NCI-H2196 treated with DMSO at 0.1 percent for 48 hours (cell line): ENCODE results near the gene NHLH2.

Experiments used
- DNase-seq: peaks from one replicate; lab custom pipeline; 2025; ENCODE audit not compliant: unreplicated experiment; lab: John Stamatoyannopoulos, UW

The NHLH2 gene

DNA sequence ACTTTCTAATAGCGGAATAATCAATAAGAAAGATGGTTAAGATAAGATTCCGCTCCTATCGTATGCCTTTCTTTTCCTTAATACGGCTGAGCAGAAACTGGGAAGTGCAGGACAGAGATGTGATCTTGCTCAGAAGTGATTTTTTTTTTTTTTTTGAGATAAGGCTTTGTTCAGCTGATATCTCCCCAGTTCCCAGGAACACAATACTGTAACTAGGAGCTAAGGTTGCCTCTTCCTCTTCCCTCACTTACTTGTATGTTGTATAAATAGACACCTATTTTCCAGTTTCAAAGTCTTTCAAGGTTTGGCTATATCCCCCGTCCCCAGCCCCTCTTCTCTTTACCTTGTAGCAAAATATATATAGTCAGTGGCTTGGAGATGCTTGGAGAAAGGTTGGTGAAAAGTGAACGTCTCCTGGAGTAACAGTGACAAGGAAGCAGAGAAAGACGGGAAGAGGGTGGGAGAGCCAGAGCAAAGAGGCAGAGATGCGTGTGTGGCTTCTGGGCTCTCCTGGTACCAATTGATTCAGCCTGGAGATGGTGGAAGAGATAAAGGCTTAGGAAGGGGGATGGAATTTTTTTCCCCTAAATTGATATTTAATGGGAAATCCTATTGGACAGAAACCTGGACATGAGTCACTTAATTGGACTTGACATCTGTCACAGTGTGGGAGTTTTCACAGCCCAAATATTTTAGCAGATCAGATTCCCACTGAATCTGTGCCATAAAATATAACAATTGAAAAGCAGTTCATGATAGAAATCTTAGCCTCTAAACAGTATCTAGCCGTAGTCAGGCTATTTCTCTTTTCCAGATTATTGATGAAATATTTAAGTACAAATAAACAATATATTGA lies at the start of gene NHLH2:
Gene NHLH2 (minus strand): TSS at position 522 of the 856 bp plus-strand sequence. CDS start 2,754 bp downstream, outside the sequence.
- DNase-seq = no peak

DNA sequence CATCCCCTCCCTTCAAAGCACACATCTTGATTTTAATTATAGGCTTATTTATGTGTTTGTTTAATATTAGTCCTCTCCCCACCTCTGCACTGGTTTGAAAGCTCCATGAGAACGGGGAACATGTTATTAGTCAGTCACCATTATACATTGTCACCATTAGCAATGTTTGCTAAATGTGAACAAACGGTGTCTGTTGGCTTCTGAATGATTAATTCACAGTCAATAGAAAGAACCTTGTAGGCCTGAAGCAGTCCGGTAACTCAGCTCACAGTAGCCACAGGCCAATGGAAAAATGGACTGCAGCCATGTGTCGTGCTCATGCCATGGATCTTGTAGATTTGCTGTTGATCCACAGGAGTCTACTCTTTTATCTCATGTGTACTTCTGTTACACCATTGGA lies 49.7 kb upstream of the NHLH2 start:
- DNase-seq = no peak

DNA sequence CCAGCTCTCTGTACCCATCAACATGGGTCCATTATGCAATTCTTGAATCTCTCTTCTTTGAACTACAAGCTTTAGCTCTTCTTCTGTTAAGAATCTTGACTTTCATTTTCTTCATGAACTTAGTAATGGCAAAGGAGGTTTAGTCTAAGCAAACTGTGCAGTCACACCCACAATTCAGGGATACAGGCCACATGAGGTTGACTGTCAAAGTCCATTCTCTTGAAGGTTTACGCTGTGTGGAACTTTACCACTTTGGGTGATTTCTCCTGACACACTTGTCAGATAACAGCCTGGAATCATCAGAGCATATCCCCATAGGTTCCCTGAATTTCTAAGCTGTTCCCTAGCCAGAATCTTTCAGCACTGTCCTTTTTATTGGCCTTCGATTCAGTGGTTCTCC lies 48.0 kb upstream of the NHLH2 start:
- no peak for DNase-seq

DNA sequence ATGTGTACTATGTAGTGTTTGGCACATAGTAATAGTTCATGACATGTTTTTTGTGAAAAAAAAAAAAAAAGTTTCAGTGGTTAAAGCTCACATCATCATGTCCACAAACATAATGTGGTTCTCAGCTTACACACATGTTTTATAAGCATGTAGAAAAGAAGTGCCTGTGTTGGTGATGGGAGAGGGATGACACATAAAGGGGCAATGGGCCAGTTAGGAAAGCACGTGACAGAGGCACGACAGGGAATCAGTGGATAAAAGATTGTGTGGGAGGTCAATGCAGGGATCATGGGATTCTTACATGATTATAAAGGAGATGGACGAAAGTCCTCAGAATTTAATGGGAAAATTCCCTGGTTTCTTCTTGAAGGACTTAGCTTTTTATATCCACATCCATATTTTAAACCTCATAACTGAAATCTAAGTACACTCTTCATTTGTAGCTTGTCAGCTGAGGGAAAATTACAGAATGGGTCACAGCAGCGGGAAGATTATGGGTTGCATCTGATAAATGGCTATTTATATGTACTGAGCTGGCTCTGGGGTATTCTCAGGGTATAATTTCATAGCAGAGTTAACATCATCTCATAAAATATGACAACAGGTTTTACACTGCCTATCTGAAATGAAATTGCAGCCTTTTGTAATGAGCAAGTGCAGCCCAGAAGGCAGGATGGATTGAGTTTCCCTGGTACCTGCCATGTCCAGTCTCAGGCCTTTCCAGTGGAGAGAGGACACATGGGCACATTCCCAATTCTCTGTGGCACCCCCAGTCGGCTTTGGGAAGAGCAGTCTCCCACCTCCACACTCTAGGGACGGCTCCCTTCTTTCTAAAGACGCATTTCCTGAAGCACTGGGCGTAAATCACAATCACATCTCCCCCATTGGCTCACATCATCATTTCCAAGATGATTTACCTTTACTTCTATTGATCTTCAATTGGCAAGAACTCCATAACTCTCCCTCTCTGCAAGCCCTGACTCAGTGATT lies 42.3 kb upstream of the NHLH2 start:
- no peak for DNase-seq

DNA sequence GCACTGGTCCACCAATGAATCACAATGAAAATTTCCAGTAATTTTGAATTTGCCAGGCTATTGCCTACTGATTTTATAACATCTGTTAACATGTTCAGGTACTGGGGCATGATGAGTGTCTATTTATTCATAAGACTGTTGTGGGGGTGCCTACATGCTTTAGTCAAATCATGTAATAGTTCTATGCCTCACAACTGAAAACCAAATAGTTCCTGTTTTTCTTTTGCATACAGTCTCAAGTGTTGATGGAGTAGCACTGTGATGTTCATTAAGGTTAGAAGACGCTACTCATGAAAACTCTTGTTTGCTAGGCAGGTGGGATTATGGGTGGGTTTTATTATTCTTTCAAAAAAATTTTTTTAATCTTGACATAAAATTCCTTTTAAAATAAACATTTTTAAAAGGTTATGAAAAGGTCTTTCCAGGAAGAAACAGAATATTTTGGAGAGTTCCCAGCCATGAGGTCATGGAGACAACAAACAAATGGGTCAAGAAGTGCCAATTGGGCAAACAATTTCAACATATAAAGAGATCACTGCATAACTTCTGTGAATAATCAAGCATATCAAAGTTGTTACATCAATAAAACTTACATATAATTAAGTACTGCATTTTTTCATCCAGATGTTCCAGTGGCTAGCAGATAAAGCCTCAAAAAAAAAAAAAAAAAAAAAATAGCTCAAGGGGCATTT lies 40.2 kb upstream of the NHLH2 start:
- no peak for DNase-seq

DNA sequence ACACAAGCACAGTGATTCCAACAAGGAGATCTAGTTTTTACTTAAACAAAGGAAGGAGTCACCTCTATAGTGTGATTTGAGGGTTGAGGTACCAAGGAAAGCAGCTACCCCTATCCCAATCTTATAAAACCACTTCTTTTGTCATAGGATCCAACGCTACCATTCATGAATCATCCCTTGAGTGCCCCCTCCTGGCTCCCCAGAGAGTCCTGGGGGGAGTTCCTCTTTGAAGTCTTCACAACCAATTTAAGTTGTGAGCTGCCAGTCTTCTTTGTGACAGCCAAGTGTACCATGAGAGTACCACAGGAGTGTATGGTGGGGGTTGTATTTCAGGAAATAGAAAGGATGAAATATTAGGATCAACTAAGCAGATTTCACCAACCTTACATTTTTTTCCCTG lies 39.1 kb upstream of the NHLH2 start:
- DNase-seq = no peak

DNA sequence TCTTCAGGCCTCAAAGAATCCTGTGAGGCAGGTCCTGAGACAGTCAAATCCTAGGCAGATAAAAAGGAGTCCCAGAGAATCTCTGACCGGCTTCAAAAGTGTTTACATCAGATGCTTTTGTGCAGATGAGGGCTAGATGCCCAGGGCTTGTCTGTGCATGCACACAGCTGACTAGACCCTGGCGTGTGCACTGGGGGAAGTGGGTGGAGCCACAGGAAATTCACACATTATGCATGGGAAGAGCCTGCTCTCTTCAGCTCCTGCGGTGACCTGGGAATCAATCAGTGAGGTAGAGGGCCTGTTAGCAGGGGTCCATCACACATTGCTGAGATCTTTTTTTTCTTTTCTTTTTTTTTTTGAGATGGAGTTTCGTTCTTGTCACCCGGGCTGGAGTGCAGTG lies 36.6 kb upstream of the NHLH2 start:
- DNase-seq = no peak

DNA sequence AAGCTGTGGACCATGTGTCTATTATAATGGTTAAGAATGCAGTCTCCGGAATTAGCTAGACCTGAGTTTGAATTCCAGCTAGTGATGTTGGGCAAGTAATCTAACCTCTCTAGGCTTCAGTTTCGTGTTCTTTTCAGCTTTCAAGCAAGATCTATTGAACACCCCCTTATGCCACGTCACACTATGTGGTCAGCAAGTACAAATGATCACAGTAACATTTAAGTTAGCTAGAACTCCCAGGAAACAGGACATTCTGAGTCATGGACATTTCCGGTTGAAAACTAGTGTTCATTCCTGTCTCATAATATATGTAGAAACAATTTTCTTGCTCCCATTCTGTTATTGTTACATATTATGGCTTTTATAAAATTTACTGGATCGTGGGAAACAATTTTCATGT lies 34.0 kb upstream of the NHLH2 start:
- DNase-seq = no peak

DNA sequence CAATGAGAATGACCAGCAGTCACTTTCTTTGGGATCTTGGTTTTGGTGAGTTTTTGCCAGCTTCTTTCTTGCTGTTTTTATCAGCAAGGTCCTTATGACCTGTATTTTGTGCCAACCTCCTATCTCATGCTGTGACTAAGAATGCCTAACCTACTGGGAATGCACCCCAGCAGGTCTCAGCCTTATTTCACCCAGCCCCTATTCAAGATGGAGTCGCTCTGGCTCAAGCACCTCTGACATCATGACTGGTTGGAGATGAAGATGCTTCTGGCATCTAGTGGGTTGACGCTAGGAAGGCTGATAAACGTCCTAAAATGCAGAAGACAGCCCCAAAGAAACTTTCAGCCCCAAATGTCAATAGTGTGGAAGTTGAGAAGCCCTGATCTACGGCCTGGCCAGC lies 33.6 kb upstream of the NHLH2 start:
- DNase-seq = no peak

DNA sequence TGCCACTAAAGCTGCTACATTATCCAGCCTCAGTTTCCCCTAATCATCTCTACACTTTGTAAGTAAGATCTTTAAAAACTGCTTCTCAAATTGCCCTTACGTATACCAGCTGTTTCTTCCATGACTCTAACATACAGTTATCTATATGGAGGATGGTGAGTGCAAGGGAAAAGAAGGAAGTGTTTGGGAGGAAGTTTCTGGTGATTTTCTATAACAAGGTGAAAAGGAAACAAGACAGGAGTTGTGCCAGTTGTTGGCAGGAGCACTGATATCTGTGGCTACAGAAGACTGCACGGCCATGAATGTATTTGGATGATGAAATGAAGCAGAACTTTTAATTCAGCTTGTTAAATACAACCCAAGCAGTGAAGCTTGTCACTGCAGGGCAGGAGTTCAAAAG lies 32.3 kb upstream of the NHLH2 start:
- no peak for DNase-seq

DNA sequence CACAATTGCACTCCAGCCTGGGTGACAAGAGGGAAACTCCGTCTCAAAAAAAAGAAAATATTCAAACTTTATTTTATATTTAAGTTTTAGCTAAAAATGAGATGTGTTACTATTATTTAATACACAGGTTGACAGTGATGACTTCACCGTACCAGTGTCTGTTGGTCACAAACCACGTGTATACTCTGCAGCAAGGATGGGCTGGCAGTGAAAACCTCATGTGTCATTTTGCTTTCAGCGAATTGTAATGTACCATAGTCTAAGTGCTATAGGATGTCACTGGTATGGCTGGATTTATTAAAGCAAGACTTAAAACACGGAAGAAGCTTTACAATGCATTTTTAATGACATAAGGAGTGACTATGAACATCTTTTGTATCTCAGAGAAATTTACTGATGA lies 28.1 kb upstream of the NHLH2 start:
- no peak for DNase-seq

DNA sequence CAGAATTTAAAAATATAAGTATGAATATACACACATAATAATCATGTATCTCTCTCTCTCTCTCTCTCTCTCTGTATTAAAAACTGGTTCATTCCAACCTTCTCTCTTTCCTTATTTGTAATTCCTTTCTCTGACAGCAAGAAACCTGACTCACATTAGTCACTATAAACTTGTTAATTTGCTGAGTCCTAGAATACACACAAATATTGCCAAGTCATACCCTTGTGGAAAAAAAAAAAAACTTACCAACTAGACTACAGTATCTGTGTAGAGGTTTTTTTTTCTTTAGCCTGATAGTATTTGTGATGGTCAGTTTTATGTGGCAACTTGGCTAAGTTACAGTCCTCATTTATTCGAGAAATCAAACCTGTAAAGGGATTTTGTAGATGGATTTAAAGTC lies 26.3 kb upstream of the NHLH2 start:
- no peak for DNase-seq

DNA sequence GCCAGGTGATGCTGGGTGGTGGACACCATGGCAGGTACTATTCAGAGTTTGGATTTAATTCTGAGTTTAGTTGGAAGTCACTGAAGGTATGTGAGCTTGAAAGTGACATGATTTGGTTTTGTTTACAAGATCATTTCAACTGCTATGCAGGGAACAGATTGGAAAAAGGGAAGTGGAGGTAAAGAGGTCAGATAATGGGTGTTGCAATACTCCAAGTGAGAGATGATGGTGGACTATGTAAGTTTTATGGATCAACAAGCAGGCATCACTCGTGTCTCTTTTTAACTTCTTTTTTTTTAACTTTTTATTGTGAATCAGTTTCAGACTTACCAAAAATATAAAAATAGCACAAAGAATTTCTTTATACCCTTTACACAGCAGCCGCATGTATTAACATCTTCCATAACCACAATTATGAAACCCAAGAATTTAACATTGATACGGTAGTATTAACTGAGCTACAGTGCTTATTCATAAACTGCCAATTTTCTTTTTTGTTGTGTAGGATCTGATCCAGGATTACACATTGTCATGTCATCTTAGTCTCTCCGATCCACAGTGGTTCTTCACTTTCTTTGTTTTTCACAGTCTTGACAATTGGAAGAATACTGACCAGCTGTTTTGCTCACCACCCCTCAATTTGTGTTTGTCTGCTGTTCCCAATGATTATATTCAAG lies 24.9 kb upstream of the NHLH2 start:
- DNase-seq = no peak

DNA sequence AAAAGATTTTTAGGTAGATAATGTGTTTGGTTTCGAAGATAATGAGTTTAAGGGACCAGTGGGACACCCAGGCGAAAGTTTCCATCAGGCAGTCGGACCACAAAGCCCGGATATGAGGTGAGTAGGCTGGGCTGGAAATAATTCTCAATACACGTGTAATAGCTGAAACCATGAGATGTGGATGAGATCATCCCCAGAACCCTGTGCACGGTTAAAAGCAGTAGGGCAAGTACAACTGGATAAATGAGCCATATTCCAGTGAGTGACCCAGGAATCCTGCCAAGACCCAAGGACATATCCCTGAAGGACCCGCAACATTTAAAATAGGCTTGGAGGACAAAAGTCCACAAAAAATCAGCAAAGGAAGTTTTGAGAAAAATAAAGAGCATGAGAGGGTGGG lies 21.5 kb upstream of the NHLH2 start:
- DNase-seq = no peak

DNA sequence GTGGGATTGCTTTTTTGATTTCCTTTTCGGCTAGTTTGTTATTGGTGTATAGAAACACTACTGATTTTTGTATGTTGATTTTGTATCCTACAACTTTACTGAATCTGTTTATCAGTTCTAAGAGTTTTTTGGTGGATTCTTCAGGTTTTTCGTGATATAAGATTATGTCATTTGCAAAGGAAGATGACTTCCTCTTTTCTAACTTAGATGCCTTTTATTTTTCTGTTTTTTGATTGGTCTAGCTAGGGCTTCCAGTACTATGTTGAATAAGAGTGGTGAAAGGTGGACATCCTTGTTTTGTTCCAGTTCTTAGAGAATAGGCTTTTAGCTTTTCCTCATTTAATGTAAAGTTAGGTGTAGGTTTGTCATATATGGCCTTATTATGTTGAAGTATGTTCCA lies 13.1 kb upstream of the NHLH2 start:
- no peak for DNase-seq

DNA sequence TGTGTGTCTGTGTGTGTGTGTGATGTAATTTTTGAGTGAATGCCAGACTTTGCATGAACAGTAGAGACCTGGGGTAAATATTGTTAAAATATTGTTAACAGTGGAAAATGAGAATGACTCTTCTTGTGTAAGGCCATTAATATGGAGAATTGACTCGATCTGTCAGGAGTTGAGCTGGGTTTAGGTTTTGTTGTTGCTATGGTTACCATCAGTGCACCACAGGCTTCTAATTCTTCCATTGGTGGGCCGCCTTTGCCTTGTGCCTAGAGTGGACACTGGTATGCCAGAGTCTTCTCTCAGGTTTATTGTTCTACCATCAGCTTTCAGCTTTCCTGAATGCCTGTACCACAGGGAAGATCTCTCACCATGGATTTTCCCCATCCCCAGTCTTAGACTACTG lies 10.0 kb upstream of the NHLH2 start:
- no peak for DNase-seq

DNA sequence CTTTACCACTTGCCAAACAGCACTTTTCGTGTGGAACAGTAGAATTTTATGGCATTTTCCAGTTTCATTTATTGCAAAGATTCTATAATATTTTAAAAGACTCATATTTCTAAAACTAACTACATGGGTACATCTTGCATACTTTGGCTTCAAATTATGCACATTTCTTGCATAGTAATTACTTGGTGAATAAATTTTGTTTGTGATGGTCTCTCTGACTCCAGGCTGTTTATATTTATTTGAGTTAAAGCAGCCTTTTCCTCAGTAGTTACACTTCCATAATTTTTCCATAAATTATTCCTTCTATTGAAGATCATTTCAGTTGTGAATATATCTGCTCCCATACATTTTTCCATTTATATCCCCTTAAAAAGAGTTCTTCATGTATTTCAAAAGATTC lies 6.9 kb upstream of the NHLH2 start:
- no peak for DNase-seq

DNA sequence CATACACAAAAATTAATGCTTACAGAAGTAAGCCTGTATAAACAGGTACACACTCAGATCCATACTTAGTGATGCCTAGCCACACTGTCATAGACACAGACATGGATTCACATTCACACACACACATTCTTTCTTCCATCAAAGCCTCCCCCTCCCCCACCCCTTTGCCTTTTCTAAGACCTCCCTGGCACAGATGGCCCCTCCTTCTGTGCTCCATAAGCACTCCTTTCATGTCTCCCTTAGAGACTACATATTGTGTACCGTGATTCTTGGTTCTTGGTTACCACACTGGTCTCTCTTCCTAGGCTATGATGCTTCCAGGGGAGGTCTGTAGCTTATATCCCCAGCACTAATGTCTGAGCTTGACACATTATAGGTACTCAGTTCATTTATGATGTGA lies 2.0 kb upstream of the NHLH2 start:
- no peak for DNase-seq

DNA sequence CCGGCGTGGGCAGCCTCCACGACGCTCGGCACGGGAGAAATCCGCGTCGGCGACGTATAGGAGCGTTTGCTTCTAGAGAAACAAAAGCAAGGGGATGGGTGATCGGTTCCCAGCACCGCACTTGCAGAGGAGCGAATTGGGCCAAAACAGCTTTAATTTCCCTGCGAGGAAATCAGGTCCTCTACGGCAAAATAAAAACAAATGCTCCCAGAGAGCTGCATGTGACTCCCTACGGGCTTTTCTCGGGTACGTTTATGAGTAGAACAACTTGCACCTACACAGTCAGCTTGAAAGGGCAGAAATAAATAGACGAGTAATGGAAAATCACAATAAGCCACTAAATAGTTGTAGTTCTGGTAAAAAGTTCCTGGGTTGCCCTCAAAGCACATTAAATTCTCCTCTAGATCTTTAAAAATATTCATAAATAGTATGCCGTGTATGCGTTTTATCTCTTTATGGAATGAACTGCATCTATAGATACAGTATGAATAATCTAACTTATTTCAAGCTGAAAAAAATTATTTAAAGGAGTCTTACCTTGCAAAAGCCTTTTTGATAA lies 1.2 kb downstream of the NHLH2 start:
- DNase-seq = no peak

DNA sequence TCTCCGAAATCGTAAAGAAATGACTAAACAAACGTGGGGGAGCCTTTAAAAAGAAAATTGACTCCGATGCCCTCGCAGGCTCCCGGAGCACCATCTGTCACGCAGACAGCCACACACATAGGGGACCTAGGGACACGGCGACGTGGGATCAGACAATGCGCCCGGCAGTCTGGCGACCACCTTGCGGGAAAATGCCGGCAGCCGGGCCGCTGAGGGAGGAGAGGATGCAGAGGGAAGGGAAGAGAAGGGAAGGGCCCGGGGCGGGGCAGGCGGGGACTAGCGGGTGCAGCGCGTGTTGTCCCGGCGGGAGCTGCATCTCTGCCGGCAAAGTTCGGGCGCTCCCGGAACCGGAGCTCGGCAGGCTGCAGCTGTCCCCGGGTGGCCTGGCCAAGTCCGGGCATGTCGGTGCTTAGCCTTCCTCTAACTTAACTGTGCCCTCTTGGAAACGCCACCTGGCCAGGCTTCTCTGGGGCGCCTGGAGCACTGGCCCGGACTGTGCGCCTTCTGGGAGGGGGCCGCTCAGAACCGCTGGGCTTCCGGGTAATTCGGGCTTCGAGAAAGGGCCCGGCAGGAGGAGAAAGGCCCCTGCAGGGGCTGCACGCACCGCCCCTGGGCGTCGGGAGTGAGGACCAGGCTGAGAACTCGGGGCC lies 1.8 kb downstream of the NHLH2 start:
- no peak for DNase-seq
